Neuronal stem cell (in vitro differentiated cells): ENCODE results near the gene DUSP2.
"Not testable (repeated sequence)": the region's sequence is repeated elsewhere in the genome, so short reads cannot be mapped to it uniquely, and the experiment has no call there.

Experiments
- DNase-seq: peaks from one replicate; pipeline ENCODE4 v3.0.0-alpha.2; 2013; ENCODE audit warnings: low spot score
- H2AFZ ChIP-seq: one replicate; pipeline ENCODE4 v1.6.1; 2013; ENCODE audit warnings: mild to moderate bottlenecking, low read length, inconsistent platforms
- H2AK5ac ChIP-seq: 2 replicates; pipeline ENCODE4 v1.6.1; 2013; ENCODE audit warnings: low read depth, mild to moderate bottlenecking, inconsistent platforms, low read length, moderate library complexity, mixed read lengths
- H2BK120ac ChIP-seq: 2 replicates; pipeline ENCODE4 v1.6.1; 2013; ENCODE audit warnings: low read depth, mild to moderate bottlenecking, inconsistent platforms, low read length, moderate library complexity, mixed read lengths
- H2BK12ac ChIP-seq: one replicate; pipeline ENCODE4 v1.6.1; 2013; ENCODE audit warnings: low read length, inconsistent platforms
- H2BK15ac ChIP-seq: 2 replicates; pipeline ENCODE4 v1.6.1; 2013; ENCODE audit warnings: mild to moderate bottlenecking, low read length, inconsistent platforms, mixed read lengths
- H2BK5ac ChIP-seq: one replicate; pipeline ENCODE4 v1.6.1; 2013; ENCODE audit warnings: inconsistent platforms, mild to moderate bottlenecking, low read length, moderate library complexity
- H3K14ac ChIP-seq: one replicate; pipeline ENCODE4 v1.6.1; 2013; ENCODE audit warnings: low read length, inconsistent platforms
- H3K18ac ChIP-seq: 2 replicates; pipeline ENCODE4 v1.6.1; 2013; ENCODE audit warnings: low read length, inconsistent platforms
- H3K23ac ChIP-seq: 2 replicates; pipeline ENCODE4 v1.6.1; 2013; ENCODE audit warnings: low read depth, mild to moderate bottlenecking, mixed read lengths, low read length, inconsistent platforms; ENCODE audit not compliant: poor library complexity
- H3K27ac ChIP-seq: replicated peaks from 3 replicates; pipeline ENCODE4 v1.5.1; 2013; ENCODE audit warnings: low read length, inconsistent platforms
- H3K27me3 ChIP-seq, 3 experiments: 2 replicates each; pipeline ENCODE4 v1.6.1; 2013; ENCODE audit warnings: low read length in 3 of 3, mild to moderate bottlenecking in 2 of 3, inconsistent platforms in 1 of 3, low read depth in 1 of 3, mixed read lengths in 1 of 3, moderate library complexity in 1 of 3; ENCODE audit not compliant: control insufficient read depth in 3 of 3, insufficient read depth in 3 of 3
- H3K36me3 ChIP-seq, 2 donors: replicated peaks in 1 of 2; 2 replicates each; pipeline ENCODE4 v1.6.1; 2013; ENCODE audit warnings: low read length in 2 of 2; ENCODE audit not compliant: control insufficient read depth in 2 of 2, insufficient read depth in 2 of 2
- H3K4ac ChIP-seq: 2 replicates; pipeline ENCODE4 v1.6.1; 2013; ENCODE audit warnings: inconsistent platforms, mild to moderate bottlenecking, low read length, moderate library complexity
- H3K4me1 ChIP-seq, 2 donors: 1 replicate in 1 of 2; 2 replicates in 1 of 2; pipeline ENCODE4 v1.6.1; 2013; ENCODE audit warnings: low read length in 2 of 2, low read depth in 1 of 2; ENCODE audit not compliant: control insufficient read depth in 2 of 2, insufficient read depth in 1 of 2
- H3K4me2 ChIP-seq: one replicate; pipeline ENCODE4 v1.6.1; 2013; ENCODE audit warnings: mild to moderate bottlenecking, low read length, inconsistent platforms; ENCODE audit not compliant: insufficient read depth, poor library complexity, severe bottlenecking
- H3K4me3 ChIP-seq, 2 donors: 2 replicates each; pipeline ENCODE4 v1.5.1; 2013; ENCODE audit warnings: low read length in 2 of 2, mild to moderate bottlenecking in 2 of 2, inconsistent platforms in 1 of 2, moderate library complexity in 1 of 2
- H3K79me1 ChIP-seq: one replicate; pipeline ENCODE4 v1.6.1; 2013; ENCODE audit warnings: low read depth, mild to moderate bottlenecking, inconsistent platforms, low read length, moderate library complexity
- H3K9ac ChIP-seq: one replicate; pipeline ENCODE4 v1.6.1; 2013; ENCODE audit warnings: mild to moderate bottlenecking, low read depth, low read length, inconsistent platforms; ENCODE audit not compliant: poor library complexity
- H3K9me3 ChIP-seq, 2 donors: replicated peaks in 1 of 2; 2 replicates each; pipeline versions ENCODE3 to v1.6.1; 2013; ENCODE audit warnings: low read length in 2 of 2, mild to moderate bottlenecking in 2 of 2, inconsistent platforms in 1 of 2, low read depth in 1 of 2, mixed read lengths in 1 of 2, moderate library complexity in 1 of 2; ENCODE audit not compliant: control insufficient read depth in 2 of 2, insufficient read depth in 1 of 2
- H4K8ac ChIP-seq: one replicate; pipeline ENCODE4 v1.6.1; 2013; ENCODE audit warnings: low read depth, mild to moderate bottlenecking, inconsistent platforms, low read length, moderate library complexity
- H4K91ac ChIP-seq: one replicate; pipeline ENCODE4 v1.6.1; 2013; ENCODE audit warnings: low read length, low read depth, mild to moderate bottlenecking, inconsistent platforms; ENCODE audit not compliant: poor library complexity
- whole genome bisulfite sequencing, 2 donors: extraction: QIAGEN DNeasy Blood & Tissue Kit; methylation state at CpG; one replicate each; pipeline ENCODE4 v1.1.7; 2013; ENCODE audit warnings: missing lambda C conversion rate in 2 of 2, mixed read lengths in 1 of 2; ENCODE audit not compliant: insufficient read length in 2 of 2, insufficient replicate concordance in 1 of 2; ENCODE audit errors: extremely low coverage in 2 of 2; 5-methylcytosine and 5-hydroxymethylcytosine counted together

DUSP2 gene

GRCh38 chr2:96142217-96143113, 2.8 kb downstream of the DUSP2 start:
- Histone ChIP-seq H3K27ac (no peak overlapping the region), H2AFZ (no peak overlapping the region), H3K23ac (no peak overlapping the region), H3K9ac (no peak overlapping the region), H3K4me3 (no peak overlapping the region), H3K27me3 (peaks cover 6 to 69% (median 29%) of the 10 kb centered on the region in 3 experiments), H3K4ac (no peak overlapping the region), H2BK5ac (no peak overlapping the region), H3K14ac (no peak overlapping the region), H3K36me3 (no peaks in the 10 kb centered on the region), H3K79me1 (peaks cover 4% of the 10 kb centered on the region), H3K9me3 (no peaks in the 10 kb centered on the region), H3K4me2 (no peak overlapping the region), H3K18ac (peak overlapping the region; percentile 24), H2BK120ac (no peak overlapping the region), H3K4me1 (peaks cover 8 to 10% of the 10 kb centered on the region in 2 donors), H2BK15ac (peak overlapping the region; percentile 27), H2AK5ac (peak overlapping the region; percentile 18), H2BK12ac (no peak overlapping the region), H4K91ac (no peak overlapping the region), H4K8ac (no peak overlapping the region)
- DNase-seq, result no peak
- no CpG with 5 or more reads among the region's 26 CpGs for WGBS, 2 donors

- not testable (repeated sequence) for H3K14ac ChIP-seq, DNase-seq, H3K9me3 ChIP-seq, H2BK12ac ChIP-seq, H3K27ac ChIP-seq, H4K91ac ChIP-seq, H3K79me1 ChIP-seq, H3K4ac ChIP-seq, H2AFZ ChIP-seq, H2BK5ac ChIP-seq, H3K9ac ChIP-seq, H3K36me3 ChIP-seq, H3K4me3 ChIP-seq, H4K8ac ChIP-seq, H2AK5ac ChIP-seq, H2BK120ac ChIP-seq, H3K18ac ChIP-seq, H3K23ac ChIP-seq, H3K4me2 ChIP-seq, H2BK15ac ChIP-seq
- Histone ChIP-seq H3K27me3 (peaks cover 6 to 65% (median 24%) of the 10 kb centered on the region in 3 experiments), H3K4me1 (peaks cover 4 to 10% of the 10 kb centered on the region in 2 donors)
- WGBS, 2 donors, result no CpG with 5 or more reads among the region's 5 CpGs
Measured at GRCh38 chr2:96141624-96141967, 3.6 kb downstream of the DUSP2 start.

- no peak for DNase-seq
- Histone ChIP-seq H4K8ac (no peak overlapping the region), H3K23ac (peak overlapping the region; percentile 25), H3K27ac (no peak overlapping the region), H2BK5ac (no peak overlapping the region), H2BK12ac (no peak overlapping the region), H3K79me1 (peaks cover 4% of the 10 kb centered on the region), H3K27me3 (peaks cover 6 to 65% (median 21%) of the 10 kb centered on the region in 3 experiments), H3K36me3 (no peaks in the 10 kb centered on the region), H3K14ac (no peak overlapping the region), H2BK15ac (no peak overlapping the region), H3K4me2 (no peak overlapping the region), H3K9ac (no peak overlapping the region), H2AFZ (no peak overlapping the region), H3K4me3 (no peak overlapping the region), H3K18ac (peak overlapping the region; percentile 38), H2BK120ac (no peak overlapping the region), H3K4ac (no peak overlapping the region), H3K4me1 (peaks cover 2 to 10% of the 10 kb centered on the region in 2 donors), H4K91ac (no peak overlapping the region), H2AK5ac (peak overlapping the region; percentile 70), H3K9me3 (no peaks in the 10 kb centered on the region)
- no CpG with 5 or more reads among the region's 13 CpGs for WGBS, 2 donors
Measured at GRCh38 chr2:96140941-96141623, 4.2 kb downstream of the DUSP2 start.

DNA sequence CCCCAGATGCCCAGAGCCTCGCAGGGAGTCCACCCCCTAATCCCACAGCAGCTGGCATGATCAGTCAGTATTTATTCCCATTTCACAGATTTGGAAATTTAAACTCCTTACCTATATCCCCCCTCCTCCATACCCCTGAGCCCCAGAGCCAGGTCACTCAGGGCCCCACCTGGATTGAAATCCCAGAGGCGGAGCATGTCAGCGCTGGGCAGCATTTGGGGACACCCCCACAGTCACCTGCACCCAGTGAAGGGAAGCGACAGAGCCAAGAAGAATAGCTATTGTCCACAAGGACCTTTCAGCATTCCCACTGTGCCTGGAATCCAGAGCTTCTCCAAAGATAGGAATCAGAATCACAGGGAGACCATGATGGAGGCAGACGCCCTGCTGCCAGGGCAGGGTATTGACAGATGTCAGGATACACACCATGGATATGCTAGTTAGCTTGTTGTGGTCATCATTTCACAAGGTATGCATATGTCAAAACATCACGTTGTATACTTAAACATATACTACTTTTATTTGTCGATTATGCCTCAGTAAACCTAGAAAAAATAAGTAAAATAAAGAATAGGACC, 6.0 kb downstream of the DUSP2 start:
- H2BK120ac ChIP-seq, result no peak overlapping the region
- no peak overlapping the region for H4K8ac ChIP-seq
- H2BK12ac ChIP-seq, result no peak overlapping the region
- no peak overlapping the region for H4K91ac ChIP-seq
- H3K27ac ChIP-seq, result no peak overlapping the region
- H3K4me1 ChIP-seq, result no peaks in the 10 kb centered on the region
- H3K4me3 ChIP-seq, result no peak overlapping the region
- no peak for DNase-seq
- no peak overlapping the region for H3K4ac ChIP-seq
- no peak overlapping the region for H3K18ac ChIP-seq
- H2AK5ac ChIP-seq, result no peak overlapping the region
- WGBS, 2 donors, result no CpG with 5 or more reads among the region's 7 CpGs
- no peak overlapping the region for H3K4me2 ChIP-seq
- no peaks in the 10 kb centered on the region for H3K79me1 ChIP-seq
- H3K27me3 ChIP-seq, result peaks cover 0 to 65% (median 3%) of the 10 kb centered on the region in 3 experiments
- H3K14ac ChIP-seq, result no peak overlapping the region
- H2AFZ ChIP-seq, result no peak overlapping the region
- no peak overlapping the region for H2BK5ac ChIP-seq
- H3K36me3 ChIP-seq, result no peaks in the 10 kb centered on the region
- no peak overlapping the region for H3K9ac ChIP-seq
- H2BK15ac ChIP-seq, result no peak overlapping the region
- no peak overlapping the region for H3K23ac ChIP-seq
- H3K9me3 ChIP-seq, result no peaks in the 10 kb centered on the region
